Measurements from ENCODE around the gene FZD1. TPM values are rescaled to one million over a fixed set of nuclear protein-coding genes. Genes with fewer than 3 reads are reported as not detected.

Gene FZD1
- total RNA-seq, 1 experiment from 2014 or later, result 2.7 TPM

GRCh38 chr7:91288208-91288824 lies 24.1 kb downstream of the FZD1 start:
- ATAC-seq (peak; percentile 53; the same call in 1 of the 2 replicates), DNase-seq (peak; percentile 53)
- Histone ChIP-seq H3F3A (ENCODE audit: low read length, unreplicated experiment) (no peaks in the 10 kb centered on the region), H3K79me2 (ENCODE audit: low read length) (no peaks in the 10 kb centered on the region), H3K4me1 (ENCODE audit: insufficient read depth, low read length) (no peaks in the 10 kb centered on the region; the same call in 1 of the 2 replicates), H3K9me3 (ENCODE audit: low read length) (no peaks in the 10 kb centered on the region), H3K9me2 (replicated peaks; ENCODE audit: low read length) (no peaks in the 10 kb centered on the region), H2AFZ (ENCODE audit: low read length) (no peak overlapping the region), H3K27me3 (ENCODE audit: low read length) (no peaks in the 10 kb centered on the region), H3K36me3 (ENCODE audit: low read depth, low read length) (no peaks in the 10 kb centered on the region), H3K9ac (ENCODE audit: low read length) (no peak overlapping the region), H4K20me1 (ENCODE audit: low read length) (peaks cover 4% of the 10 kb centered on the region; the same call in 1 of the 2 replicates), H3K4me3 (ENCODE audit: low read length) (no peak overlapping the region), H3K4me2 (ENCODE audit: low read length) (no peak overlapping the region), H3K27ac (ENCODE audit: low read length) (no peak overlapping the region)
- BruUV-seq (replicated peaks), result no TSS peak
- CTCF ChIA-PET, result interaction anchor here (0.6 to 0.7 kb wide), 2 partner anchors 7 to 471 kb away, joined by 3 to 4 read pairs; no protein-coding TSS in a partner anchor
- POLR2A ChIA-PET (ENCODE audit: unreplicated experiment), result no interaction called here
- TF ChIP-seq CTCF (conservative IDR thresholded peaks at IDR 0.05; ENCODE audit: low read depth, low read length), result peak; percentile 65
- TF ChIP-seq EZH2 (IDR thresholded peaks at IDR 0.05; ENCODE audit: low read length, unreplicated experiment), result no peak
- intact Hi-C loops (cut with micrococcal nuclease), result loop anchor here (2.0 to 5.0 kb wide), 2 partner anchors 264 to 496 kb away; no protein-coding TSS in a partner anchor

- H3K36me3 ChIP-seq (ENCODE audit: low read depth, low read length), result no peaks in the 10 kb centered on the region
- H3K27me3 ChIP-seq (ENCODE audit: low read length), result no peaks in the 10 kb centered on the region; the same call in 1 of the 2 replicates
- H3K79me2 ChIP-seq (ENCODE audit: low read length), result no peaks in the 10 kb centered on the region
- no peak overlapping the region for H3K4me3 ChIP-seq (ENCODE audit: low read length)
- H3K4me1 ChIP-seq (ENCODE audit: insufficient read depth, low read length), result no peaks in the 10 kb centered on the region; the same call in 1 of the 2 replicates
- POLR2A ChIA-PET (ENCODE audit: unreplicated experiment), result interaction anchor here (0.6 kb wide), 2 partner anchors 49 to 97 kb away, joined by 5 to 6 read pairs; no protein-coding TSS in a partner anchor
- no peak overlapping the region for H3K4me2 ChIP-seq (ENCODE audit: low read length)
- H3K9ac ChIP-seq (ENCODE audit: low read length), result no peak overlapping the region
- ATAC-seq (no peak), DNase-seq (no peak)
- H3F3A ChIP-seq (ENCODE audit: low read length, unreplicated experiment), result no peaks in the 10 kb centered on the region
- CTCF ChIA-PET, result no interaction called here
- H4K20me1 ChIP-seq (ENCODE audit: low read length), result peaks cover 4% of the 10 kb centered on the region; the same call in 1 of the 2 replicates
- intact Hi-C loops (cut with micrococcal nuclease), result loop anchor here (2.0 to 5.0 kb wide), 2 partner anchors 263 to 495 kb away; no protein-coding TSS in a partner anchor
- H3K9me2 ChIP-seq (replicated peaks; ENCODE audit: low read length), result no peaks in the 10 kb centered on the region
- no peaks in the 10 kb centered on the region for H3K9me3 ChIP-seq (ENCODE audit: low read length)
- BruUV-seq (replicated peaks), result no TSS peak
- H3K27ac ChIP-seq (ENCODE audit: low read length), result no peak overlapping the region
- no peak for TF ChIP-seq EZH2 (IDR thresholded peaks at IDR 0.05; ENCODE audit: low read length, unreplicated experiment)
- no peak for TF ChIP-seq EZH2phosphoT487 (IDR thresholded peaks at IDR 0.05; ENCODE audit: borderline replicate concordance, low read length)
- TF ChIP-seq CTCF (conservative IDR thresholded peaks at IDR 0.05; ENCODE audit: low read depth, low read length), result no peak
- H2AFZ ChIP-seq (ENCODE audit: low read length), result no peak overlapping the region
Observed at GRCh38 chr7:91289633-91290254, 25.5 kb downstream of the FZD1 start.

GRCh38 chr7:91291302-91291701 lies 27.1 kb downstream of the FZD1 start:
- Histone ChIP-seq H2AFZ (ENCODE audit: low read length) (no peak overlapping the region), H3K27ac (ENCODE audit: low read length) (no peak overlapping the region), H4K20me1 (ENCODE audit: low read length) (peaks cover 4% of the 10 kb centered on the region; the same call in 1 of the 2 replicates), H3F3A (ENCODE audit: low read length, unreplicated experiment) (no peaks in the 10 kb centered on the region), H3K4me1 (ENCODE audit: insufficient read depth, low read length) (no peaks in the 10 kb centered on the region; the same call in 1 of the 2 replicates), H3K4me2 (ENCODE audit: low read length) (no peak overlapping the region), H3K9me2 (replicated peaks; ENCODE audit: low read length) (no peaks in the 10 kb centered on the region), H3K9me3 (ENCODE audit: low read length) (no peaks in the 10 kb centered on the region), H3K4me3 (ENCODE audit: low read length) (no peak overlapping the region), H3K79me2 (ENCODE audit: low read length) (no peaks in the 10 kb centered on the region), H3K27me3 (ENCODE audit: low read length) (no peaks in the 10 kb centered on the region; the same call in 1 of the 2 replicates), H3K9ac (ENCODE audit: low read length) (no peak overlapping the region), H3K36me3 (ENCODE audit: low read depth, low read length) (no peaks in the 10 kb centered on the region)
- BruUV-seq (replicated peaks), result no TSS peak
- CTCF ChIA-PET, result no interaction called here
- intact Hi-C loops (cut with micrococcal nuclease), result no loop called here
- POLR2A ChIA-PET (ENCODE audit: unreplicated experiment), result no interaction called here
- DNase-seq, result no peak
- TF ChIP-seq EZH2 (IDR thresholded peaks at IDR 0.05; ENCODE audit: low read length, unreplicated experiment), result no peak
- no peak for TF ChIP-seq CTCF (conservative IDR thresholded peaks at IDR 0.05; ENCODE audit: low read depth, low read length)
- TF ChIP-seq EZH2phosphoT487 (IDR thresholded peaks at IDR 0.05; ENCODE audit: borderline replicate concordance, low read length), result no peak
- no peak for ATAC-seq
